Pulmonary artery endothelial cell (primary cell): ENCODE results near the gene LONP2. TPM values are rescaled to one million over a fixed set of nuclear protein-coding genes. Genes with fewer than 3 reads are reported as not detected.
A peak's percentile ranks its signal among the peaks of the same experiment; 100 is the strongest.
"Not testable (repeated sequence)": the region's sequence is repeated elsewhere in the genome, so short reads cannot be mapped to it uniquely, and the experiment has no call there.

Source experiments
- DNase-seq: peaks from one replicate; pipeline ENCODE4 v3.0.0-alpha.2; 2011; ENCODE audit warnings: low read depth, low spot score
- total RNA-seq: library from RNA; depleted of rRNA; stranded (reverse); fragments of >200 nt; gene quantifications from 2 replicates; pipeline ENCODE4 v1.2.3, GENCODE V29; 2014

Gene LONP2
- total RNA-seq, 1 donor from 2014 or later = 26.9 TPM

GRCh38 chr16:48284772-48285409, 40.8 kb downstream of the LONP2 start:
- DNase-seq = no peak

- DNase-seq = no peak
Observed at GRCh38 chr16:48287239-48287638, 43.1 kb downstream of the LONP2 start.

- DNase-seq = no peak
Observed at GRCh38 chr16:48291303-48291702, 47.2 kb downstream of the LONP2 start.

GRCh38 chr16:48291754-48292153, 47.7 kb downstream of the LONP2 start:
- no peak for DNase-seq

GRCh38 chr16:48292452-48292851, 48.4 kb downstream of the LONP2 start:
- no peak for DNase-seq

GRCh38 chr16:48294724-48295123, 50.6 kb downstream of the LONP2 start:
- DNase-seq = no peak

GRCh38 chr16:48295488-48296281, 51.6 kb downstream of the LONP2 start:
- DNase-seq = no peak

- DNase-seq = no peak
Observed at GRCh38 chr16:48299471-48299870, 55.4 kb downstream of the LONP2 start.

- no peak for DNase-seq
Observed at GRCh38 chr16:48300391-48300856, 56.3 kb downstream of the LONP2 start.

GRCh38 chr16:48308535-48308934, 64.4 kb downstream of the LONP2 start:
- no peak for DNase-seq

GRCh38 chr16:48310908-48311641, 67.0 kb downstream of the LONP2 start:
- DNase-seq = no peak

- DNase-seq = not testable (repeated sequence)
Observed at GRCh38 chr16:48313905-48314304, 69.8 kb downstream of the LONP2 start.

- no peak for DNase-seq
Observed at GRCh38 chr16:48317026-48317425, 72.9 kb downstream of the LONP2 start.

- no peak for DNase-seq
Observed at GRCh38 chr16:48317614-48318315, 73.7 kb downstream of the LONP2 start.

- DNase-seq = peak; percentile 49
Observed at GRCh38 chr16:48318630-48319029, 74.5 kb downstream of the LONP2 start.

GRCh38 chr16:48321317-48322036, 77.4 kb downstream of the LONP2 start:
- no peak for DNase-seq

GRCh38 chr16:48323783-48324775, 80.0 kb downstream of the LONP2 start:
- no peak for DNase-seq

GRCh38 chr16:48326915-48327314, 82.8 kb downstream of the LONP2 start:
- DNase-seq = no peak

GRCh38 chr16:48329138-48329537, 85.0 kb downstream of the LONP2 start:
- DNase-seq = no peak
